WTC11 (cell line): Measurements from ENCODE around the gene WNT9B. TPM values are rescaled to one million over a fixed set of nuclear protein-coding genes. Genes with fewer than 3 reads are reported as not detected.

Source experiments
- ATAC-seq: fragments of 200-7000 bp; cut with Tn5 transposase; 2 replicates; pipeline ENCODE4 v1.10.0; 2021; ENCODE audit warnings: mild to moderate bottlenecking, moderate library complexity
- CTCF ChIA-PET: fragments of 300-600 bp; sonication (Branson Sonifier 250); formaldehyde crosslinking; loops from one replicate; lab custom pipeline; 2021; ENCODE audit warnings: antibody characterized with exemption; lab: Charles Lee
- POLR2A ChIA-PET: fragments of 350-600 bp; sonication (Branson Sonifier 250); formaldehyde crosslinking; loops from one replicate; lab custom pipeline; 2021; ENCODE audit warnings: antibody characterized with exemption; lab: Charles Lee
- DNase-seq: peaks from one replicate; pipeline ENCODE4 v3.0.0; 2021; ENCODE audit warnings: low spot score
- H3K27ac Mint-ChIP-seq: 2 replicates; pipeline ENCODE4 v1.8.0; 2021; ENCODE audit warnings: mixed read lengths
- H3K27me3 Mint-ChIP-seq: 2 replicates; pipeline ENCODE4 v1.8.0; 2021; ENCODE audit warnings: low read depth, mild to moderate bottlenecking, moderate library complexity, mixed read lengths
- H3K36me3 Mint-ChIP-seq: 2 replicates; pipeline ENCODE4 v1.8.0; 2021; ENCODE audit warnings: mixed read lengths
- H3K4me1 Mint-ChIP-seq: 2 replicates; pipeline ENCODE4 v1.8.0; 2022; ENCODE audit warnings: mixed read lengths
- H3K4me3 Mint-ChIP-seq: 2 replicates; pipeline ENCODE4 v1.8.0; 2021; ENCODE audit warnings: mild to moderate bottlenecking, moderate library complexity, mixed read lengths
- H3K9me3 Mint-ChIP-seq: 2 replicates; pipeline ENCODE4 v1.8.0; 2021; ENCODE audit warnings: mixed read lengths
- CREB1 ChIP-seq: sonication (generic); formaldehyde crosslinking; IDR thresholded peaks from 2 replicates; pipeline ENCODE4 v1.8.0; 2023; ENCODE audit warnings: mild to moderate bottlenecking, missing genetic modification reagents
- GRHL2 ChIP-seq: fragments of 250-450 bp; sonication (Bioruptor Pico); IDR thresholded peaks from 2 replicates; pipeline ENCODE4 v1.8.0; 2022; ENCODE audit warnings: mild to moderate bottlenecking, moderate library complexity; ENCODE audit not compliant: insufficient replicate concordance, severe bottlenecking
- HMGA2 ChIP-seq: fragments of 250-450 bp; sonication (Bioruptor Pico); IDR thresholded peaks from 2 replicates; pipeline ENCODE4 v1.4.0; 2021; ENCODE audit warnings: mild to moderate bottlenecking, moderate library complexity
- IRF2 ChIP-seq: sonication (generic); formaldehyde crosslinking; IDR thresholded peaks from 2 replicates; pipeline ENCODE4 v1.8.0; 2022; ENCODE audit warnings: low read depth, missing genetic modification reagents, borderline replicate concordance
- KAT7 ChIP-seq: sonication (generic); formaldehyde crosslinking; IDR thresholded peaks from 2 replicates; pipeline ENCODE4 v1.8.1; 2023; ENCODE audit warnings: missing genetic modification reagents, mild to moderate bottlenecking, borderline replicate concordance
- NR2C2 ChIP-seq: sonication (generic); formaldehyde crosslinking; IDR thresholded peaks from 2 replicates; pipeline ENCODE4 v1.8.0; 2022; ENCODE audit warnings: mild to moderate bottlenecking, missing genetic modification reagents
- OVOL2 ChIP-seq: fragments of 250-450 bp; sonication (Bioruptor Pico); IDR thresholded peaks from 2 replicates; pipeline ENCODE4 v1.9.0; 2021; ENCODE audit warnings: mild to moderate bottlenecking, borderline replicate concordance
- PRRX2 ChIP-seq: fragments of 250-450 bp; sonication (Bioruptor Pico); IDR thresholded peaks from 2 replicates; pipeline ENCODE4 v1.8.0; 2021; ENCODE audit warnings: mild to moderate bottlenecking
- RORB ChIP-seq: fragments of 250-450 bp; sonication (Bioruptor Pico); IDR thresholded peaks from 2 replicates; pipeline ENCODE4 v1.9.0; 2021; ENCODE audit warnings: mild to moderate bottlenecking
- SMAD4 ChIP-seq: sonication (generic); formaldehyde crosslinking; IDR thresholded peaks from 2 replicates; pipeline ENCODE4 v1.8.0; 2022; ENCODE audit warnings: mild to moderate bottlenecking, missing genetic modification reagents
- SP1 ChIP-seq: sonication (generic); formaldehyde crosslinking; conservative IDR thresholded peaks from 2 replicates; pipeline ENCODE4 v1.8.1; 2022; ENCODE audit warnings: missing genetic modification reagents
- ZNF121 ChIP-seq: sonication (generic); formaldehyde crosslinking; IDR thresholded peaks from 2 replicates; pipeline ENCODE4 v1.8.0; 2023; ENCODE audit warnings: missing genetic modification reagents
- ZNF138 ChIP-seq: sonication (generic); formaldehyde crosslinking; conservative IDR thresholded peaks from 2 replicates; pipeline ENCODE4 v1.8.1; 2022; ENCODE audit warnings: mild to moderate bottlenecking, moderate library complexity, missing genetic modification reagents
- ZNF317 ChIP-seq: sonication (generic); formaldehyde crosslinking; IDR thresholded peaks from 2 replicates; pipeline ENCODE4 v1.8.1; 2023; ENCODE audit warnings: low read depth, mild to moderate bottlenecking, moderate library complexity, missing genetic modification reagents, borderline replicate concordance
- ZNF396 ChIP-seq: fragments of 250-450 bp; sonication (Bioruptor Pico); IDR thresholded peaks from 2 replicates; pipeline ENCODE4 v1.8.0; 2021; ENCODE audit warnings: mild to moderate bottlenecking, moderate library complexity, borderline replicate concordance
- total RNA-seq: library from RNA; stranded (reverse); gene quantifications from 3 replicates; pipeline ENCODE4 v1.2.3, GENCODE V29; 2021
- TF ChIP-seq, protein P1 (sequence below): sonication (generic); formaldehyde crosslinking; IDR thresholded peaks from 2 replicates; pipeline ENCODE4 v1.8.1; 2023; ENCODE audit warnings: mild to moderate bottlenecking, missing genetic modification reagents, moderate library complexity
- TF ChIP-seq, protein P2 (sequence below): sonication (generic); formaldehyde crosslinking; IDR thresholded peaks from 2 replicates; pipeline ENCODE4 v1.8.1; 2023; ENCODE audit warnings: mild to moderate bottlenecking, missing genetic modification reagents
- TF ChIP-seq, protein P3 (sequence below): sonication (generic); formaldehyde crosslinking; IDR thresholded peaks from 2 replicates; pipeline ENCODE4 v1.8.1; 2023; ENCODE audit warnings: mild to moderate bottlenecking, missing genetic modification reagents, borderline replicate concordance
- TF ChIP-seq, protein P4 (sequence below): sonication (generic); formaldehyde crosslinking; IDR thresholded peaks from 2 replicates; pipeline ENCODE4 v1.8.0; 2023; ENCODE audit warnings: missing genetic modification reagents
- TF ChIP-seq, protein P5 (sequence below): sonication (generic); formaldehyde crosslinking; IDR thresholded peaks from 2 replicates; pipeline ENCODE4 v1.8.0; 2023; ENCODE audit warnings: missing genetic modification reagents, mild to moderate bottlenecking, borderline replicate concordance
- TF ChIP-seq, protein P6 (sequence below): sonication (generic); formaldehyde crosslinking; IDR thresholded peaks from 2 replicates; pipeline ENCODE4 v1.8.0; 2022; ENCODE audit warnings: mild to moderate bottlenecking, missing genetic modification reagents

Gene WNT9B
- total RNA-seq, 1 experiment from 2014 or later, result 0.87 TPM

DNA sequence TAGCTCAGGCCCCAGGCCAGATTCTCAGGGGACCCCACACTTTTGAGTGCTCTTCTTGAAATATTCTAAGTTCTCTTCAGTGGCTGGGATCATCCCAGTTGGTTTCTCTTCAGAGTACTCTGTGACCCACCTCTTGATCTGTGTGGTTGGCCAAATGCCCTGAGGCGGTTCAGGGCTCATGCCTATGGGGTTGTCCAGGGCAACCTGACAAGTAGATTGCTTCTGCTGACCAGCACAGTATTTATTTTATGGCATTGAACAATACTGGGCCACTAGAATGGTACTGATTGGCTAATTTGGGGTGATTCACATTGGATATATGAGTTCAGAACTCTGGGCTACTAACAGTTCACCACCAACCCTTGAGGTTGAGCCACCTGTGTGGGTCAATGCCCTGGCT lies 64.2 kb downstream of the WNT9B start:
- ATAC-seq, result no peak
- no peak for TF ChIP-seq OVOL2 (CRISPR knock-in tag)
- TF ChIP-seq KAT7, result no peak
- no peak for TF ChIP-seq SP1
- TF ChIP-seq, protein P1, sequence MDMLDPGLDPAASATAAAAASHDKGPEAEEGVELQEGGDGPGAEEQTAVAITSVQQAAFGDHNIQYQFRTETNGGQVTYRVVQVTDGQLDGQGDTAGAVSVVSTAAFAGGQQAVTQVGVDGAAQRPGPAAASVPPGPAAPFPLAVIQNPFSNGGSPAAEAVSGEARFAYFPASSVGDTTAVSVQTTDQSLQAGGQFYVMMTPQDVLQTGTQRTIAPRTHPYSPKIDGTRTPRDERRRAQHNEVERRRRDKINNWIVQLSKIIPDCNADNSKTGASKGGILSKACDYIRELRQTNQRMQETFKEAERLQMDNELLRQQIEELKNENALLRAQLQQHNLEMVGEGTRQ (CRISPR knock-in tag), result no peak
- TF ChIP-seq, protein P2, sequence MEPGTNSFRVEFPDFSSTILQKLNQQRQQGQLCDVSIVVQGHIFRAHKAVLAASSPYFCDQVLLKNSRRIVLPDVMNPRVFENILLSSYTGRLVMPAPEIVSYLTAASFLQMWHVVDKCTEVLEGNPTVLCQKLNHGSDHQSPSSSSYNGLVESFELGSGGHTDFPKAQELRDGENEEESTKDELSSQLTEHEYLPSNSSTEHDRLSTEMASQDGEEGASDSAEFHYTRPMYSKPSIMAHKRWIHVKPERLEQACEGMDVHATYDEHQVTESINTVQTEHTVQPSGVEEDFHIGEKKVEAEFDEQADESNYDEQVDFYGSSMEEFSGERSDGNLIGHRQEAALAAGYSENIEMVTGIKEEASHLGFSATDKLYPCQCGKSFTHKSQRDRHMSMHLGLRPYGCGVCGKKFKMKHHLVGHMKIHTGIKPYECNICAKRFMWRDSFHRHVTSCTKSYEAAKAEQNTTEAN (CRISPR knock-in tag), result no peak
- no peak for TF ChIP-seq HMGA2
- no peaks in the 10 kb centered on the region for H3K4me1 Mint-ChIP-seq
- H3K27me3 Mint-ChIP-seq, result 0 out of 2 replicates have a peak, but pooled peaks cover 3% of the 10 kb centered on the region
- ChIA-PET POLR2A (no interaction called here), CTCF (no interaction called here)
- peaks cover 7% of the 10 kb centered on the region for H3K9me3 Mint-ChIP-seq
- DNase-seq, result no peak
- no peak overlapping the region for H3K27ac Mint-ChIP-seq
- no peaks in the 10 kb centered on the region for H3K36me3 Mint-ChIP-seq
- no peak overlapping the region for H3K4me3 Mint-ChIP-seq

DNA sequence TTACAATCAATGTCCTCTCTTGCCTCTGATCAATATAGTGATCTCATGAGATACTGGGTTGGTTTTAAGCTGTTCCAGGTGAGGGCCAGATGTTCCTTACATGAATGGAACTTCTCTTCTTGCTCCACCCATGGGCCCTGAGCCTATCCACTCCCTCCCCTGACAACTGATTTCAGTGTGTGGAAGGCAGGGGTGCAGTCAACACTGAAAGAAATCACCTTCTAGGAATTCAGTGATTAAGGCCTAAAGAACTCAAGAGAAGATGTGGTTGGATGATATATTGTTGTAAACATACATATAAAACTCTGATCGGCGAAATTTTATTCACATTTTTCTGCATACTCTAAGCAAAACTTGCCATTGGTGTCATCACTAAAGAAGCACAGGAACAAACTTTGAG lies 64.8 kb downstream of the WNT9B start:
- H3K4me1 Mint-ChIP-seq, result no peaks in the 10 kb centered on the region
- POLR2A ChIA-PET, result no interaction called here
- no peak for ATAC-seq
- no peaks in the 10 kb centered on the region for H3K36me3 Mint-ChIP-seq
- DNase-seq, result no peak
- TF ChIP-seq ZNF138 (no peak), NR2C2 (no peak), CREB1 (CRISPR knock-in tag) (no peak), RORB (no peak), SMAD4 (CRISPR knock-in tag) (no peak), ZNF396 (no peak), GRHL2 (CRISPR knock-in tag) (no peak), IRF2 (CRISPR knock-in tag) (no peak), PRRX2 (CRISPR knock-in tag) (no peak), ZNF121 (no peak), ZNF317 (CRISPR knock-in tag) (no peak)
- TF ChIP-seq, protein P3, sequence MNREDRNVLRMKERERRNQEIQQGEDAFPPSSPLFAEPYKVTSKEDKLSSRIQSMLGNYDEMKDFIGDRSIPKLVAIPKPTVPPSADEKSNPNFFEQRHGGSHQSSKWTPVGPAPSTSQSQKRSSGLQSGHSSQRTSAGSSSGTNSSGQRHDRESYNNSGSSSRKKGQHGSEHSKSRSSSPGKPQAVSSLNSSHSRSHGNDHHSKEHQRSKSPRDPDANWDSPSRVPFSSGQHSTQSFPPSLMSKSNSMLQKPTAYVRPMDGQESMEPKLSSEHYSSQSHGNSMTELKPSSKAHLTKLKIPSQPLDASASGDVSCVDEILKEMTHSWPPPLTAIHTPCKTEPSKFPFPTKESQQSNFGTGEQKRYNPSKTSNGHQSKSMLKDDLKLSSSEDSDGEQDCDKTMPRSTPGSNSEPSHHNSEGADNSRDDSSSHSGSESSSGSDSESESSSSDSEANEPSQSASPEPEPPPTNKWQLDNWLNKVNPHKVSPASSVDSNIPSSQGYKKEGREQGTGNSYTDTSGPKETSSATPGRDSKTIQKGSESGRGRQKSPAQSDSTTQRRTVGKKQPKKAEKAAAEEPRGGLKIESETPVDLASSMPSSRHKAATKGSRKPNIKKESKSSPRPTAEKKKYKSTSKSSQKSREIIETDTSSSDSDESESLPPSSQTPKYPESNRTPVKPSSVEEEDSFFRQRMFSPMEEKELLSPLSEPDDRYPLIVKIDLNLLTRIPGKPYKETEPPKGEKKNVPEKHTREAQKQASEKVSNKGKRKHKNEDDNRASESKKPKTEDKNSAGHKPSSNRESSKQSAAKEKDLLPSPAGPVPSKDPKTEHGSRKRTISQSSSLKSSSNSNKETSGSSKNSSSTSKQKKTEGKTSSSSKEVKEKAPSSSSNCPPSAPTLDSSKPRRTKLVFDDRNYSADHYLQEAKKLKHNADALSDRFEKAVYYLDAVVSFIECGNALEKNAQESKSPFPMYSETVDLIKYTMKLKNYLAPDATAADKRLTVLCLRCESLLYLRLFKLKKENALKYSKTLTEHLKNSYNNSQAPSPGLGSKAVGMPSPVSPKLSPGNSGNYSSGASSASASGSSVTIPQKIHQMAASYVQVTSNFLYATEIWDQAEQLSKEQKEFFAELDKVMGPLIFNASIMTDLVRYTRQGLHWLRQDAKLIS, result no peak
- TF ChIP-seq, protein P4, sequence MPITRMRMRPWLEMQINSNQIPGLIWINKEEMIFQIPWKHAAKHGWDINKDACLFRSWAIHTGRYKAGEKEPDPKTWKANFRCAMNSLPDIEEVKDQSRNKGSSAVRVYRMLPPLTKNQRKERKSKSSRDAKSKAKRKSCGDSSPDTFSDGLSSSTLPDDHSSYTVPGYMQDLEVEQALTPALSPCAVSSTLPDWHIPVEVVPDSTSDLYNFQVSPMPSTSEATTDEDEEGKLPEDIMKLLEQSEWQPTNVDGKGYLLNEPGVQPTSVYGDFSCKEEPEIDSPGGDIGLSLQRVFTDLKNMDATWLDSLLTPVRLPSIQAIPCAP (CRISPR knock-in tag), result no peak
- TF ChIP-seq, protein P5, sequence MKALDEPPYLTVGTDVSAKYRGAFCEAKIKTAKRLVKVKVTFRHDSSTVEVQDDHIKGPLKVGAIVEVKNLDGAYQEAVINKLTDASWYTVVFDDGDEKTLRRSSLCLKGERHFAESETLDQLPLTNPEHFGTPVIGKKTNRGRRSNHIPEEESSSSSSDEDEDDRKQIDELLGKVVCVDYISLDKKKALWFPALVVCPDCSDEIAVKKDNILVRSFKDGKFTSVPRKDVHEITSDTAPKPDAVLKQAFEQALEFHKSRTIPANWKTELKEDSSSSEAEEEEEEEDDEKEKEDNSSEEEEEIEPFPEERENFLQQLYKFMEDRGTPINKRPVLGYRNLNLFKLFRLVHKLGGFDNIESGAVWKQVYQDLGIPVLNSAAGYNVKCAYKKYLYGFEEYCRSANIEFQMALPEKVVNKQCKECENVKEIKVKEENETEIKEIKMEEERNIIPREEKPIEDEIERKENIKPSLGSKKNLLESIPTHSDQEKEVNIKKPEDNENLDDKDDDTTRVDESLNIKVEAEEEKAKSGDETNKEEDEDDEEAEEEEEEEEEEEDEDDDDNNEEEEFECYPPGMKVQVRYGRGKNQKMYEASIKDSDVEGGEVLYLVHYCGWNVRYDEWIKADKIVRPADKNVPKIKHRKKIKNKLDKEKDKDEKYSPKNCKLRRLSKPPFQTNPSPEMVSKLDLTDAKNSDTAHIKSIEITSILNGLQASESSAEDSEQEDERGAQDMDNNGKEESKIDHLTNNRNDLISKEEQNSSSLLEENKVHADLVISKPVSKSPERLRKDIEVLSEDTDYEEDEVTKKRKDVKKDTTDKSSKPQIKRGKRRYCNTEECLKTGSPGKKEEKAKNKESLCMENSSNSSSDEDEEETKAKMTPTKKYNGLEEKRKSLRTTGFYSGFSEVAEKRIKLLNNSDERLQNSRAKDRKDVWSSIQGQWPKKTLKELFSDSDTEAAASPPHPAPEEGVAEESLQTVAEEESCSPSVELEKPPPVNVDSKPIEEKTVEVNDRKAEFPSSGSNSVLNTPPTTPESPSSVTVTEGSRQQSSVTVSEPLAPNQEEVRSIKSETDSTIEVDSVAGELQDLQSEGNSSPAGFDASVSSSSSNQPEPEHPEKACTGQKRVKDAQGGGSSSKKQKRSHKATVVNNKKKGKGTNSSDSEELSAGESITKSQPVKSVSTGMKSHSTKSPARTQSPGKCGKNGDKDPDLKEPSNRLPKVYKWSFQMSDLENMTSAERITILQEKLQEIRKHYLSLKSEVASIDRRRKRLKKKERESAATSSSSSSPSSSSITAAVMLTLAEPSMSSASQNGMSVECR, result no peak
- TF ChIP-seq, protein P6, sequence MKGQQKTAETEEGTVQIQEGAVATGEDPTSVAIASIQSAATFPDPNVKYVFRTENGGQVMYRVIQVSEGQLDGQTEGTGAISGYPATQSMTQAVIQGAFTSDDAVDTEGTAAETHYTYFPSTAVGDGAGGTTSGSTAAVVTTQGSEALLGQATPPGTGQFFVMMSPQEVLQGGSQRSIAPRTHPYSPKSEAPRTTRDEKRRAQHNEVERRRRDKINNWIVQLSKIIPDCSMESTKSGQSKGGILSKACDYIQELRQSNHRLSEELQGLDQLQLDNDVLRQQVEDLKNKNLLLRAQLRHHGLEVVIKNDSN (CRISPR knock-in tag), result no peak
- TF ChIP-seq, protein P1 (CRISPR knock-in tag), result no peak
- H3K27ac Mint-ChIP-seq, result no peak overlapping the region
- peaks cover 7% of the 10 kb centered on the region for H3K9me3 Mint-ChIP-seq
- CTCF ChIA-PET, result interaction anchor here (1.5 kb wide), 1 partner anchor 25 kb away, joined by 4 read pairs; no protein-coding TSS in a partner anchor
- H3K4me3 Mint-ChIP-seq, result no peak overlapping the region
- 0 out of 2 replicates have a peak, but pooled peaks cover 3% of the 10 kb centered on the region for H3K27me3 Mint-ChIP-seq
